Coronary artery (tissue), 2 donors: ENCODE results near the gene STK39.
"Not testable (repeated sequence)": the region's sequence is repeated elsewhere in the genome, so short reads cannot be mapped to it uniquely, and the experiment has no call there.

Source experiments
- DNase-seq: peaks from one replicate; pipeline ENCODE4 v3.0.0-alpha.2; 2017; ENCODE audit warnings: low spot score
- H3K27ac ChIP-seq, 2 donors: fragments of 200-600 bp; sonication (generic); one replicate each; pipeline ENCODE4 v1.5.1; 2016 to 2019
- H3K4me3 ChIP-seq: fragments of 200-600 bp; sonication (generic); 2 replicates; pipeline ENCODE4 v1.5.1; 2016; ENCODE audit warnings: mild to moderate bottlenecking, moderate library complexity
- CTCF ChIP-seq: fragments of 200-600 bp; sonication (generic); IDR thresholded peaks from one replicate; pipeline ENCODE4 v1.5.1; 2019; ENCODE audit warnings: antibody characterized with exemption

The STK39 gene

GRCh38 chr2:168090366-168091135 is 156.8 kb downstream of the STK39 start:
- Histone ChIP-seq H3K4me3 (no peak overlapping the region), H3K27ac (no peak overlapping the region)
- DNase-seq: no peak
- TF ChIP-seq CTCF: no peak

- DNase-seq: no peak
- TF ChIP-seq CTCF: no peak
Observed at GRCh38 chr2:168089200-168089599, 158.2 kb downstream of the STK39 start.

GRCh38 chr2:168087401-168087800 is 160.0 kb downstream of the STK39 start:
- DNase-seq: no peak
- Histone ChIP-seq H3K27ac (no peak overlapping the region), H3K4me3 (no peak overlapping the region)
- TF ChIP-seq CTCF: no peak

More at GRCh38 chr2:168089200-168089599, 158.2 kb downstream of the STK39 start:
- H3K27ac ChIP-seq: no peak overlapping the region
- no peak overlapping the region for H3K4me3 ChIP-seq

GRCh38 chr2:168086851-168087250 is 160.5 kb downstream of the STK39 start:
- Histone ChIP-seq H3K4me3 (no peak overlapping the region), H3K27ac (no peak overlapping the region)
- DNase-seq: no peak
- TF ChIP-seq CTCF: no peak

- Histone ChIP-seq H3K27ac (no peak overlapping the region), H3K4me3 (no peak overlapping the region)
- TF ChIP-seq CTCF: no peak
- no peak for DNase-seq
Observed at GRCh38 chr2:168085801-168086361, 161.5 kb downstream of the STK39 start.

- TF ChIP-seq CTCF: no peak
- DNase-seq: no peak
- no peak overlapping the region for H3K27ac ChIP-seq
- H3K4me3 ChIP-seq: no peak overlapping the region
Observed at GRCh38 chr2:168084288-168084687, 163.1 kb downstream of the STK39 start.

GRCh38 chr2:168081452-168081851 is 165.9 kb downstream of the STK39 start:
- H3K27ac ChIP-seq, H3K4me3 ChIP-seq, DNase-seq: not testable (repeated sequence)
